DOHH2 (cell line): Measurements from ENCODE around the gene INHBC.
A peak's percentile ranks its signal among the peaks of the same experiment; 100 is the strongest.

Experiments used
- H3F3A ChIP-seq: fragments of 200-600 bp; sonication (generic), shearing (Covaris generic); 2 replicates; pipeline ENCODE4 v1.6.0; 2016; ENCODE audit warnings: antibody characterized with exemption, mild to moderate bottlenecking; ENCODE audit not compliant: control insufficient read depth, insufficient read depth
- H3K27ac ChIP-seq: fragments of 200-600 bp; sonication (generic); 2 replicates; pipeline ENCODE4 v1.5.1; 2014; ENCODE audit warnings: low read depth, mild to moderate bottlenecking, low read length, moderate library complexity
- H3K27me3 ChIP-seq: fragments of 200-600 bp; sonication (generic); 2 replicates; pipeline ENCODE4 v1.6.1; 2014; ENCODE audit warnings: mild to moderate bottlenecking, low read length, mixed read lengths; ENCODE audit not compliant: control insufficient read depth
- H3K36me3 ChIP-seq: fragments of 200-600 bp; sonication (generic); 2 replicates; pipeline ENCODE4 v1.6.1; 2014; ENCODE audit warnings: mild to moderate bottlenecking, low read length, moderate library complexity, mixed read lengths; ENCODE audit not compliant: control insufficient read depth
- H3K4me1 ChIP-seq: fragments of 200-600 bp; sonication (generic); 2 replicates; pipeline ENCODE4 v1.6.1; 2014; ENCODE audit warnings: mild to moderate bottlenecking, low read length, mixed read lengths; ENCODE audit not compliant: control insufficient read depth
- H3K4me2 ChIP-seq: fragments of 200-600 bp; sonication (generic); 2 replicates; pipeline ENCODE4 v1.6.0; 2014; ENCODE audit warnings: mild to moderate bottlenecking, low read length, moderate library complexity
- H3K4me3 ChIP-seq: fragments of 200-600 bp; sonication (generic); 2 replicates; pipeline ENCODE4 v1.5.1; 2014; ENCODE audit warnings: mild to moderate bottlenecking, low read length, mixed read lengths
- H3K79me2 ChIP-seq: fragments of 200-600 bp; sonication (generic); 2 replicates; pipeline ENCODE4 v1.6.1; 2014; ENCODE audit warnings: mild to moderate bottlenecking, low read length, mixed read lengths; ENCODE audit not compliant: control insufficient read depth
- H3K9me2 ChIP-seq: fragments of 200-600 bp; sonication (generic); replicated peaks from 2 replicates; pipeline ENCODE4 v1.6.1; 2014; ENCODE audit warnings: mild to moderate bottlenecking, low read length, mixed read lengths; ENCODE audit not compliant: control insufficient read depth
- H3K9me3 ChIP-seq: fragments of 200-600 bp; sonication (generic); 2 replicates; pipeline ENCODE4 v1.6.1; 2014; ENCODE audit warnings: antibody characterized with exemption, low read length, mixed read lengths; ENCODE audit not compliant: control insufficient read depth, insufficient read depth
- H4K20me1 ChIP-seq: fragments of 200-600 bp; sonication (generic); 2 replicates; pipeline ENCODE4 v1.6.0; 2014; ENCODE audit warnings: low read depth, mild to moderate bottlenecking, antibody characterized with exemption, low read length, moderate library complexity; ENCODE audit not compliant: control insufficient read depth, insufficient read depth
- CTCF ChIP-seq: fragments of 200-600 bp; sonication (generic); IDR thresholded peaks from one replicate; pipeline ENCODE4 v1.5.1; 2014; ENCODE audit warnings: antibody characterized with exemption, mild to moderate bottlenecking, low read depth, low read length; ENCODE audit not compliant: poor library complexity, severe bottlenecking
- EZH2phosphoT487 ChIP-seq: fragments of 200-600 bp; sonication (generic); IDR thresholded peaks from 2 replicates; pipeline ENCODE4 v1.6.1; 2017; ENCODE audit warnings: borderline replicate concordance, mild to moderate bottlenecking, antibody characterized with exemption, low read length, moderate library complexity, mixed read lengths

The INHBC gene

GRCh38 chr12:57479376-57480115, 45.0 kb downstream of the INHBC start, which contains the start of gene ARHGAP9:
Gene ARHGAP9 (minus strand): TSS chr12:57479866. CDS start chr12:57479406, 460 bp downstream.
- H3K4me1 ChIP-seq, result peaks cover 67% of the 10 kb centered on the region
- H3K27ac ChIP-seq, result peak within 1 kb of the TSS; percentile 97
- H3F3A ChIP-seq, result peaks cover 18% of the 10 kb centered on the region
- H3K79me2 ChIP-seq, result peaks cover 24% of the 10 kb centered on the region
- H3K4me3 ChIP-seq, result peak within 1 kb of the TSS; percentile 90
- no peaks in the 10 kb centered on the region for H3K9me3 ChIP-seq
- no peaks in the 10 kb centered on the region for H3K27me3 ChIP-seq
- H3K4me2 ChIP-seq, result peak within 1 kb of the TSS; percentile 98
- no peaks in the 10 kb centered on the region for H3K9me2 ChIP-seq
- H4K20me1 ChIP-seq, result no peaks in the 10 kb centered on the region
- peaks cover 18% of the 10 kb centered on the region for H3K36me3 ChIP-seq
- TF ChIP-seq EZH2phosphoT487 (no peak), CTCF (peak; percentile 0)

- no peak overlapping the region for H3K27ac ChIP-seq
- H3K9me3 ChIP-seq, result no peaks in the 10 kb centered on the region
- H3K4me2 ChIP-seq, result no peak overlapping the region
- no peak overlapping the region for H3K4me3 ChIP-seq
- H3F3A ChIP-seq, result peaks cover 20% of the 10 kb centered on the region
- no peaks in the 10 kb centered on the region for H3K27me3 ChIP-seq
- H3K4me1 ChIP-seq, result peaks cover 59% of the 10 kb centered on the region
- peaks cover 5% of the 10 kb centered on the region for H3K36me3 ChIP-seq
- H3K9me2 ChIP-seq, result no peaks in the 10 kb centered on the region
- TF ChIP-seq CTCF, result no peak
- TF ChIP-seq EZH2phosphoT487, result no peak
- H4K20me1 ChIP-seq, result no peaks in the 10 kb centered on the region
- peaks cover 14% of the 10 kb centered on the region for H3K79me2 ChIP-seq
Measured at GRCh38 chr12:57481671-57482070, 47.1 kb downstream of the INHBC start.

- Histone ChIP-seq H3K36me3 (peaks cover 6% of the 10 kb centered on the region), H3K4me3 (no peak overlapping the region), H3K27me3 (no peaks in the 10 kb centered on the region), H3K9me3 (no peaks in the 10 kb centered on the region), H3K27ac (0 out of 2 replicates have a peak overlapping the region, but pooled peaks have one; percentile 3), H3K4me1 (peaks cover 47% of the 10 kb centered on the region), H3K79me2 (peaks cover 10% of the 10 kb centered on the region), H3F3A (peaks cover 20% of the 10 kb centered on the region), H3K4me2 (peak overlapping the region; percentile 35), H4K20me1 (no peaks in the 10 kb centered on the region), H3K9me2 (no peaks in the 10 kb centered on the region)
- no peak for TF ChIP-seq CTCF
- no peak for TF ChIP-seq EZH2phosphoT487
Measured at GRCh38 chr12:57483466-57483865, 48.9 kb downstream of the INHBC start.
